Mesenchymal stem cell (in vitro differentiated cells and primary cell): ENCODE measurements around the gene USH2A.

Experiments
- DNase-seq: peaks from one replicate; pipeline ENCODE4 v3.0.0-alpha.2; 2013
- H2AFZ ChIP-seq: one replicate; pipeline ENCODE4 v1.6.1; 2013; ENCODE audit warnings: low read depth, mild to moderate bottlenecking, control low read depth, inconsistent platforms, low read length, moderate library complexity
- H2AK5ac ChIP-seq: 2 replicates; pipeline ENCODE4 v1.6.1; 2013; ENCODE audit warnings: low read length, moderate library complexity, mild to moderate bottlenecking, inconsistent platforms; ENCODE audit not compliant: severe bottlenecking
- H2BK120ac ChIP-seq: one replicate; pipeline ENCODE4 v1.6.1; 2013; ENCODE audit warnings: low read depth, mild to moderate bottlenecking, inconsistent platforms, low read length, moderate library complexity
- H2BK12ac ChIP-seq, 2 experiments: one replicate each; pipeline ENCODE4 v1.6.1; 2013; ENCODE audit warnings: inconsistent platforms in 2 of 2, low read length in 2 of 2, mild to moderate bottlenecking in 2 of 2, moderate library complexity in 2 of 2, control low read depth in 1 of 2
- H2BK15ac ChIP-seq: one replicate; pipeline ENCODE4 v1.6.1; 2013; ENCODE audit warnings: mild to moderate bottlenecking, low read depth, inconsistent platforms; ENCODE audit not compliant: poor library complexity, severe bottlenecking
- H2BK5ac ChIP-seq: 2 replicates; pipeline ENCODE4 v1.6.1; 2013; ENCODE audit warnings: low read depth, mild to moderate bottlenecking, low read length, control low read depth, inconsistent platforms; ENCODE audit not compliant: poor library complexity, severe bottlenecking
- H3K14ac ChIP-seq, 2 experiments: one replicate each; pipeline ENCODE4 v1.6.1; 2013; ENCODE audit warnings: inconsistent platforms in 2 of 2, low read length in 2 of 2, control low read depth in 1 of 2, mild to moderate bottlenecking in 1 of 2, moderate library complexity in 1 of 2
- H3K18ac ChIP-seq, 2 experiments: one replicate each; pipeline ENCODE4 v1.6.1; 2013; ENCODE audit warnings: inconsistent platforms in 2 of 2, low read length in 2 of 2, control low read depth in 1 of 2, low read depth in 1 of 2, mild to moderate bottlenecking in 1 of 2
- H3K23ac ChIP-seq, 2 experiments: one replicate each; pipeline ENCODE4 v1.6.1; 2013; ENCODE audit warnings: inconsistent platforms in 2 of 2, low read length in 2 of 2, mild to moderate bottlenecking in 2 of 2, moderate library complexity in 2 of 2, control low read depth in 1 of 2
- H3K27ac ChIP-seq: 2 replicates; pipeline ENCODE4 v1.5.1; 2013; ENCODE audit warnings: mild to moderate bottlenecking, moderate library complexity, low read length, control low read depth, inconsistent platforms; ENCODE audit not compliant: poor library complexity, severe bottlenecking
- H3K27me3 ChIP-seq, 2 experiments: 2 replicates each; pipeline versions ENCODE4 v1.6.1 to v1.7.0; 2013; ENCODE audit warnings: low read length in 2 of 2, mild to moderate bottlenecking in 2 of 2, moderate library complexity in 2 of 2, control low read depth in 1 of 2, inconsistent platforms in 1 of 2; ENCODE audit not compliant: control insufficient read depth in 1 of 2, insufficient read depth in 1 of 2
- H3K36me3 ChIP-seq, 2 experiments: 2 replicates each; pipeline versions ENCODE4 v1.6.1 to v1.7.0; 2013; ENCODE audit warnings: low read length in 2 of 2, control low read depth in 1 of 2, inconsistent platforms in 1 of 2, low read depth in 1 of 2, mild to moderate bottlenecking in 1 of 2; ENCODE audit not compliant: insufficient read depth in 2 of 2, control insufficient read depth in 1 of 2
- H3K4ac ChIP-seq, 2 experiments: one replicate each; pipeline ENCODE4 v1.6.1; 2013; ENCODE audit warnings: inconsistent platforms in 2 of 2, low read length in 2 of 2, mild to moderate bottlenecking in 2 of 2, moderate library complexity in 2 of 2, control low read depth in 1 of 2, low read depth in 1 of 2
- H3K4me1 ChIP-seq: 2 replicates; pipeline ENCODE4 v1.6.1; 2013; ENCODE audit warnings: low read depth, low read length, control low read depth; ENCODE audit not compliant: control insufficient read depth, insufficient read depth
- H3K4me2 ChIP-seq: 2 replicates; pipeline ENCODE4 v1.6.1; 2013; ENCODE audit warnings: low read length, mild to moderate bottlenecking, inconsistent platforms; ENCODE audit not compliant: poor library complexity, severe bottlenecking
- H3K4me3 ChIP-seq, 2 experiments: 2 replicates each; pipeline versions ENCODE4 v1.5.1 to v1.7.0; 2013; ENCODE audit warnings: low read length in 2 of 2, mild to moderate bottlenecking in 2 of 2, control low read depth in 1 of 2, low read depth in 1 of 2; ENCODE audit not compliant: insufficient read depth in 1 of 2
- H3K79me1 ChIP-seq: replicated peaks from 2 replicates; pipeline ENCODE4 v1.6.1; 2013; ENCODE audit warnings: mild to moderate bottlenecking, control low read depth, low read length, inconsistent platforms; ENCODE audit not compliant: poor library complexity, severe bottlenecking
- H3K9ac ChIP-seq: 2 replicates; pipeline ENCODE4 v1.7.0; 2013; ENCODE audit warnings: mild to moderate bottlenecking, low read length, moderate library complexity
- H3K9me3 ChIP-seq: 2 replicates; pipeline ENCODE4 v1.7.0; 2013; ENCODE audit warnings: mild to moderate bottlenecking, low read length; ENCODE audit not compliant: control insufficient read depth
- H4K8ac ChIP-seq: one replicate; pipeline ENCODE4 v1.6.1; 2013; ENCODE audit warnings: inconsistent platforms, mild to moderate bottlenecking, low read length, moderate library complexity
- H4K91ac ChIP-seq: one replicate; pipeline ENCODE4 v1.6.1; 2013; ENCODE audit warnings: mild to moderate bottlenecking, low read length, inconsistent platforms
- WGBS: methylation state at CpG from one replicate; pipeline ENCODE4 v1.1.7; 2013; ENCODE audit warnings: mixed read lengths; 5-methylcytosine and 5-hydroxymethylcytosine counted together

The USH2A gene

GRCh38 chr1:216212826-216213225, 210.4 kb downstream of the USH2A start:
- H3K18ac ChIP-seq = no peak overlapping the region

GRCh38 chr1:216210081-216210480, 213.2 kb downstream of the USH2A start:
- Histone ChIP-seq H3K36me3 (no peaks in the 10 kb centered on the region), H3K18ac (no peak overlapping the region), H3K4me3 (no peak overlapping the region), H3K23ac (no peak overlapping the region), H3K4me2 (no peak overlapping the region), H3K27me3 (no peaks in the 10 kb centered on the region), H3K9ac (no peak overlapping the region), H4K8ac (no peak overlapping the region), H2BK5ac (no peak overlapping the region), H3K4ac (no peak overlapping the region), H3K79me1 (no peaks in the 10 kb centered on the region), H3K4me1 (no peaks in the 10 kb centered on the region), H2BK120ac (no peak overlapping the region), H4K91ac (no peak overlapping the region), H3K14ac (no peak overlapping the region), H2BK12ac (no peak overlapping the region), H2AFZ (no peak overlapping the region), H2AK5ac (no peak overlapping the region), H3K9me3 (no peaks in the 10 kb centered on the region), H2BK15ac (no peak overlapping the region), H3K27ac (no peak overlapping the region)
- peak; percentile 56 for DNase-seq
- 54% methylated on average over 3 of the region's 4 CpGs for WGBS

More at GRCh38 chr1:216212826-216213225, 210.4 kb downstream of the USH2A start:
- no peak overlapping the region for H3K27ac ChIP-seq
- H4K91ac ChIP-seq = no peak overlapping the region
- WGBS = no CpG with 5 or more reads among the region's 1 CpG
- H2BK15ac ChIP-seq = no peak overlapping the region
- no peaks in the 10 kb centered on the region for H3K79me1 ChIP-seq
- H3K23ac ChIP-seq = no peak overlapping the region
- no peak overlapping the region for H3K14ac ChIP-seq
- no peak overlapping the region for H3K4me2 ChIP-seq
- H3K9ac ChIP-seq = no peak overlapping the region
- no peak overlapping the region for H3K4me3 ChIP-seq
- H2AFZ ChIP-seq = no peak overlapping the region
- DNase-seq = no peak
- no peak overlapping the region for H2BK5ac ChIP-seq
- no peaks in the 10 kb centered on the region for H3K27me3 ChIP-seq
- H3K36me3 ChIP-seq = no peaks in the 10 kb centered on the region
- H3K4ac ChIP-seq = no peak overlapping the region
- no peaks in the 10 kb centered on the region for H3K4me1 ChIP-seq
- no peak overlapping the region for H4K8ac ChIP-seq
- no peak overlapping the region for H2AK5ac ChIP-seq
- H2BK12ac ChIP-seq = no peak overlapping the region
- no peak overlapping the region for H2BK120ac ChIP-seq
- no peaks in the 10 kb centered on the region for H3K9me3 ChIP-seq

- no peak overlapping the region for H2AK5ac ChIP-seq
- H4K8ac ChIP-seq = no peak overlapping the region
- H3K14ac ChIP-seq = no peak overlapping the region
- no peaks in the 10 kb centered on the region for H3K4me1 ChIP-seq
- H3K4me3 ChIP-seq = no peak overlapping the region
- H3K4ac ChIP-seq = no peak overlapping the region
- H2BK15ac ChIP-seq = no peak overlapping the region
- no peak overlapping the region for H2AFZ ChIP-seq
- H3K27me3 ChIP-seq = no peaks in the 10 kb centered on the region
- no peak for DNase-seq
- H2BK120ac ChIP-seq = no peak overlapping the region
- no peaks in the 10 kb centered on the region for H3K79me1 ChIP-seq
- H4K91ac ChIP-seq = no peak overlapping the region
- no peak overlapping the region for H3K4me2 ChIP-seq
- H3K27ac ChIP-seq = no peak overlapping the region
- no peak overlapping the region for H3K23ac ChIP-seq
- H2BK5ac ChIP-seq = no peak overlapping the region
- no peaks in the 10 kb centered on the region for H3K9me3 ChIP-seq
- WGBS = 100% methylated on average over 1 of the region's 1 CpG
- H3K18ac ChIP-seq = no peak overlapping the region
- no peak overlapping the region for H3K9ac ChIP-seq
- H2BK12ac ChIP-seq = no peak overlapping the region
- no peaks in the 10 kb centered on the region for H3K36me3 ChIP-seq
Observed at GRCh38 chr1:216209125-216209524, 214.1 kb downstream of the USH2A start.

GRCh38 chr1:216207154-216207553, 216.1 kb downstream of the USH2A start:
- H3K14ac ChIP-seq = no peak overlapping the region
- no peak overlapping the region for H2BK15ac ChIP-seq
- H4K8ac ChIP-seq = no peak overlapping the region
- no peak overlapping the region for H2AFZ ChIP-seq
- H2AK5ac ChIP-seq = no peak overlapping the region
- no peak overlapping the region for H3K9ac ChIP-seq
- no peak overlapping the region for H2BK120ac ChIP-seq
- no peak overlapping the region for H3K4ac ChIP-seq
- H3K9me3 ChIP-seq = no peaks in the 10 kb centered on the region
- peaks cover 0 to 3% of the 10 kb centered on the region in 2 experiments for H3K27me3 ChIP-seq
- WGBS = 80% methylated on average over 1 of the region's 1 CpG
- no peak for DNase-seq
- H3K4me1 ChIP-seq = no peaks in the 10 kb centered on the region
- no peak overlapping the region for H3K4me3 ChIP-seq
- H3K27ac ChIP-seq = no peak overlapping the region
- H2BK12ac ChIP-seq = no peak overlapping the region
- no peaks in the 10 kb centered on the region for H3K36me3 ChIP-seq
- H3K4me2 ChIP-seq = no peak overlapping the region
- no peak overlapping the region for H3K18ac ChIP-seq
- no peak overlapping the region for H3K23ac ChIP-seq
- no peak overlapping the region for H4K91ac ChIP-seq
- H2BK5ac ChIP-seq = no peak overlapping the region
- H3K79me1 ChIP-seq = no peaks in the 10 kb centered on the region
